HTR-8/SVneo (cell line): ENCODE results near the gene RFTN2.
"Not testable (repeated sequence)": the region's sequence is repeated elsewhere in the genome, so short reads cannot be mapped to it uniquely, and the experiment has no call there.

Source experiments
- DNase-seq: peaks from one replicate; pipeline ENCODE4 v3.0.0; 2011; ENCODE audit warnings: low spot score, mixed read lengths; ENCODE audit not compliant: insufficient read length
- FAIRE-seq: peaks from 2 replicates; lab custom pipeline; 2011; peaks lifted over from hg19 to GRCh38; lab: Jason Lieb, UNC

The RFTN2 gene

GRCh38 chr2:197559681-197560080, 115.7 kb downstream of the RFTN2 start:
- DNase-seq (no peak), FAIRE-seq (no peak)

- no peak for FAIRE-seq
- DNase-seq: no peak
Observed at GRCh38 chr2:197558393-197558792, 117.0 kb downstream of the RFTN2 start.

GRCh38 chr2:197556456-197556855, 118.9 kb downstream of the RFTN2 start:
- no peak for DNase-seq
- no peak for FAIRE-seq

GRCh38 chr2:197555467-197555866, 119.9 kb downstream of the RFTN2 start:
- no peak for DNase-seq
- no peak for FAIRE-seq

GRCh38 chr2:197551260-197551659, 124.1 kb downstream of the RFTN2 start:
- not testable (repeated sequence) for FAIRE-seq, DNase-seq

- no peak for DNase-seq
- FAIRE-seq: no peak
Observed at GRCh38 chr2:197548582-197548981, 126.8 kb downstream of the RFTN2 start.

GRCh38 chr2:197547163-197547900, 128.1 kb downstream of the RFTN2 start:
- no peak for FAIRE-seq
- DNase-seq: no peak

GRCh38 chr2:197543206-197543605, 132.2 kb downstream of the RFTN2 start:
- DNase-seq (no peak), FAIRE-seq (no peak)

- no peak for DNase-seq
- FAIRE-seq: no peak
Observed at GRCh38 chr2:197539734-197540133, 135.7 kb downstream of the RFTN2 start.

- DNase-seq (no peak), FAIRE-seq (no peak)
Observed at GRCh38 chr2:197538412-197538811, 137.0 kb downstream of the RFTN2 start.
